Stimulated activated CD8-positive, alpha-beta memory T cell treated with anti-CD3 and anti-CD28 coated beads, Interleukin-4, amount 100 ng/mL, for 24 hours (primary cell): ENCODE results near the gene NOD1.

Experiments used
- DNase-seq: peaks from one replicate; pipeline ENCODE4 v3.0.0-alpha.2; 2020; ENCODE audit warnings: low read depth

NOD1 gene

DNA sequence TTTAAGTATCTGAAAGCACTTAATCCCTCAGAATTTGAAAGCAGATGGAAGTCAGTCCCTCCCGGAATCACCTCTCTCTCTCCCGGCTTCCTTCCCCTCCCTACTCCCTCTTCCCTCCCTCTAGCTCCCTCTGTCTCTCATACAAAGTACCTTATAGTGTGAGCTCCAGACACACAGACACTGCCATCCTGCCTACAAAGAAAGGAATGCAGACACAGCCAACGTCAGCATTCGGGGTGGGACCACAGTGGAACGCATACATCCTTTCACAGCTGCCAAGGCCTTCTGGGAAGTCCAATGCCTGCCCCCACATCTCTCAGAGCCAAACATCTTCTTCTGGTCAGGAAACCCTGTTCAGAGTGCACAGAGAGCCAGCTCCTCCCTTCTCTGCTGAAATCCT lies 9.3 kb downstream of the NOD1 start:
- DNase-seq: no peak

GRCh38 chr7:30468791-30469190 lies 9.8 kb downstream of the NOD1 start:
- DNase-seq: no peak

GRCh38 chr7:30468041-30468440 lies 10.5 kb downstream of the NOD1 start:
- DNase-seq: no peak

- no peak for DNase-seq
Observed at GRCh38 chr7:30467271-30467670, 11.3 kb downstream of the NOD1 start.

- no peak for DNase-seq
Observed at GRCh38 chr7:30466266-30466665, 12.3 kb downstream of the NOD1 start.

DNA sequence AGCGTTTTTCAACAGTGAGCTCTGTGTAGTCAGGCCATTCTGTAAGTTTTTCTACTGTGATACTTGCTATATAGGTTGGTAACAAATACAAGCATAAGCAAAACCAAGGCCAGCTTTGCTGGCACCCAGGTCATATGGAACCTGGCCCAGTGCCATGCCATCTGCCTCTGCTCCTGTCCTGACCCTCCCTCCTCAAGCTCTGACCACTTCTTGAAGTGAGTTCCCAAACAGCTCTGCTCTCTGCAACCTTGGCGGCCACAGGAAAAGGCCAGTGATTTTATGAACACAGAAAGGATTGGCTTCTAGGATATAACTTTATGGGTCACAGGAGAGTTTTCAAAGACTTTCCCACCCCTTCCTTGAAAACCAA lies 12.8 kb downstream of the NOD1 start:
- no peak for DNase-seq

GRCh38 chr7:30465046-30465810 lies 13.4 kb downstream of the NOD1 start:
- no peak for DNase-seq

GRCh38 chr7:30464231-30464671 lies 14.3 kb downstream of the NOD1 start:
- DNase-seq: no peak

GRCh38 chr7:30463405-30464145 lies 15.0 kb downstream of the NOD1 start:
- no peak for DNase-seq

GRCh38 chr7:30462179-30462578 lies 16.4 kb downstream of the NOD1 start:
- no peak for DNase-seq

DNA sequence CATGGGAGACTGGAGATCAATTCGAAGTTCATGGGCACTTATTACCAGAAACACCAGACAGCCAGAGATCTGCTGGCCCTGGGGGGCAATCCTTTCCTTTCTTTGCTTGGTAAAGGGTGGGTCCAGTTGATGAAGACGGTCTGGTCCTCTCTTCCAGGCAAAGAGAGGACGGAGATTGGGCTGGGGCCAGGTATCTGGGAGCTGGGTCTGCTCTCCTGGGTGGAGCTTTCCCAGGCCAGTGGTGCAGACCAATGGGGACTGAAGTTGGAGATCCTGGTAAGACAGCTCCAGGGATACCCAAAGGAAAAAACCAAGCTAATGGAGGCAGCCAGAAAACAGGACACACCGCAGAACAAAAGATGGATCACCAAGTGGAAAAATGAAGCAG lies 18.3 kb downstream of the NOD1 start:
- DNase-seq: no peak

DNA sequence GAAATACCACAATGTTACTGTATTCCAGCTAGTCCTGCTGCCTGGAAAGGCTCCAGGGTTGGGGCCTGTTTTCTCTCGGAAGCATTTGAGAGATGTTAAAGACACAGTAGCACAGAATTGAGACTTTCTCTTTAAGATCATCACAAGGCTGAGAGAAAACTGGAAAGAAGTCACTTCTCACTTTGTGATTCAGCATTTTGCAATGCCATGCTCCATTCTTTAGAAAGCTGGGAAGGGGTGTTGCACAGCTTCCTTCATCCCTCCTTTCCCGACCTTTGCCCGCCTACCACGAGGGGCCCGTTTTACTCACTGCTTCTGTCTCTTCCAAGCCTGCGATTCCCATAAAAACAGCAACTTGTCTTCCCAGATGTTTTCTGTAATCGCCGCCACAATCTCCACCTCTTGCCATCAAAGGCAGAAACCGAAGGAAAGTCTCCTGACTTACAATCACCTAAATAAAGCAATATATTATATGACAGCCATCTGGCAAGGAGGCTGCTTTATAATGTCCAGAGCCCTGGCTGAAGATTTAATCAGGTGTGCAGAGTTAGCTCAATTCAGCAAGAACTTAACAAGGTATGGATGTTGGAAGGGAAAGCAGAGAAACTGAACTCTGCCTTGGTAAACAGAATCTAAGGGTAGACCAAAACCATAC lies 18.9 kb downstream of the NOD1 start:
- DNase-seq: no peak

DNA sequence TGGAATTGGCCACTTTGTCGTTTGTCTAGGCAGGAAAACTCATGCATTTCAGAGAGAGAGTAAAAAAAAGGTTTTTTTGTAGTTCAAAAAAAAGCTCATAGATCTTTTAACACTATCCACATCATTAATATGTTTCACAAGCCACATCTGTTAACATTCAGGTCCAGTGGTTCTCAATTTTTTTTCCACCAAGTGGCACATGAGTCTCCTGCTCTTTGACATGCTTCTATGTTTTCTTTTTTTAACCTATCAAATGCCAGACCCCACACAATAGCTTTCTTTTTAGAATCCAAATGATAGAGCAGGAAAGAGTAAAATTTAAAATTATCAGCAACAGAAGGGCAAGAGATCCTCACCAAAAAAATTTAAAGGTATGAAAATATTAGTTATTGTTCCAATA lies 20.3 kb downstream of the NOD1 start:
- DNase-seq: no peak

- DNase-seq: no peak
Observed at GRCh38 chr7:30453921-30454320, 24.7 kb downstream of the NOD1 start.

DNA sequence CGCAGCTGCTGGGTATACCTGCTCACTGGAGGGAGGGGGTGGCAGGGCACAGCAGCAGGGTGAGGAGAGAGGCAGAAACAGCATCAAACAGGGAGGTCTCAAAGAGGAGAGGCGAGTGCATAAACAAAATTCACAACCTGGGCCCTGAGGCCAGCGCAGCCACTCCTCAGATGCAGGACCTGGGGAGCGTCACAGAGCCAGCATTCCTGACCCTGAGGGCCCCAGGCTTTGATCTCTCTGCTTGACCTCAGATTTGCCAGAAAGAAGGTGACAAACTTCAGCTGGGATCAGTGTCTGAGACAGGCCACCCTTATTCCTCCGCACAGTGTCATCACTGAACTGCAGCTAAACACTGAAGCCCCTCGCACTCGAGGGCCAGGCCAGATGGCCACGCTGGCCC lies 25.6 kb downstream of the NOD1 start:
- no peak for DNase-seq

- DNase-seq: no peak
Observed at GRCh38 chr7:30452280-30452930, 26.2 kb downstream of the NOD1 start.

DNA sequence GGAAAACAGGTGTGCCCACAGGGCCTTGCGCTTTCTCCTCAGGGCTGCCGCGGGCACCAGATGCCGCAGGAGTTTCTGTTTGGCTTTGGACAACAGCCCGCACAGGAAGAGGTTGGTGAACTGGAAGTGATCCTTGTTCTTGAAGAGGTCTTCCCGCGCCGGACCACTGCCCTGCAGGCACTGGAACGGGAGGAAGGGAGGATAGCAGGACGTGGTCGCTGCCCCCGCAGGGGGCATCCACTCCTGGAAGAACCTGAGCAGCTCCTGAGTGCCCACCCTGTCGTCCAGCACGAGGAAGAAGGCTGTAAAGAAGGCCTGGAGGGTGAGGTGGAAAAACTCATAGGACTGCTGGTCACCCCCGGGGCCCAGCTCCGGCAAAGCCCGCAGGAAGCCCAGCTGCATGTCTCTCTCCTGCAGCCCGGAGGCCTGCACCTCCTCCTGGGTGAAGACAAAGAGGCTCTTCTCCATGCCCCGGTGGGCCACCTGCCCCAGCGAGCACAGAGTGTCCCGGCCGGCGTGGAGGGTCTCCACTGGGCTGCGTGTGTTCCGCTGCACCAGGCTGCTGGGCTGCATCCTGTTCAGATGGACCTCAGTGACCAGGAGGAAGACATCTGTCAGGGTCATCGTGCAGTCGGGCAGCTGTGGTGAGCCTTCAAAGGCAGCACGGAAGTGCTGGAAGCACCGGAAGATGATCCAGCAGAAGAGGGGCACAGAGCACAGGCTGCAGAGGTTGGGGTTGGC lies 26.9 kb downstream of the NOD1 start:
- no peak for DNase-seq

- no peak for DNase-seq
Observed at GRCh38 chr7:30450983-30451497, 27.5 kb downstream of the NOD1 start.

GRCh38 chr7:30450240-30450982 lies 28.2 kb downstream of the NOD1 start:
- no peak for DNase-seq

- DNase-seq: no peak
Observed at GRCh38 chr7:30448461-30449189, 30.0 kb downstream of the NOD1 start.
